Thoracic aorta (tissue), 2 donors: ENCODE results near the gene AK8. TPM values are rescaled to one million over a fixed set of nuclear protein-coding genes. Genes with fewer than 3 reads are reported as not detected.
"Not testable (repeated sequence)": the region's sequence is repeated elsewhere in the genome, so short reads cannot be mapped to it uniquely, and the experiment has no call there.

ENCODE experiments used
- ATAC-seq: fragments of 150-250 bp; one replicate; pipeline ENCODE4 v1.8.0; 2017; ENCODE audit warnings: low read depth; ENCODE audit not compliant: insufficient number of reproducible peaks, low FRiP score
- DNase-seq: peaks from one replicate; pipeline ENCODE4 v3.0.0-alpha.2; 2020; ENCODE audit warnings: low spot score
- H3K27ac ChIP-seq, 2 donors: fragments of 200-600 bp; sonication (generic); 1 replicate in 1 of 2; 2 replicates in 1 of 2; pipeline ENCODE4 v1.5.1; 2016; ENCODE audit warnings: mild to moderate bottlenecking in 2 of 2, moderate library complexity in 2 of 2
- H3K27me3 ChIP-seq: fragments of 200-600 bp; sonication (generic); replicated peaks from 2 replicates; pipeline ENCODE4 v1.6.0; 2016; ENCODE audit warnings: mild to moderate bottlenecking; ENCODE audit not compliant: insufficient read depth
- H3K36me3 ChIP-seq: fragments of 200-600 bp; sonication (generic); one replicate; pipeline ENCODE4 v1.5.1; 2016
- H3K4me1 ChIP-seq, 2 donors: fragments of 200-600 bp; sonication (generic); 1 replicate in 1 of 2; 2 replicates in 1 of 2; pipeline versions ENCODE4 v1.5.1 to v1.6.0; 2016; ENCODE audit warnings: low read depth in 2 of 2, mild to moderate bottlenecking in 1 of 2; ENCODE audit not compliant: control insufficient read depth in 1 of 2
- H3K4me3 ChIP-seq: fragments of 200-600 bp; sonication (generic); 2 replicates; pipeline ENCODE4 v1.5.1; 2016; ENCODE audit warnings: mild to moderate bottlenecking
- H3K9me3 ChIP-seq: fragments of 200-600 bp; sonication (generic); 2 replicates; pipeline ENCODE4 v1.5.1; 2016
- total RNA-seq, 2 donors: library from RNA; depleted of rRNA; stranded (reverse); fragments of >200 nt; gene quantifications; one replicate each; pipeline versions ENCODE4 v1.1.0 to v1.2.3, GENCODE V29; 2016
- TF ChIP-seq, protein P1 (sequence below): fragments of 200-600 bp; sonication (generic); IDR thresholded peaks from one replicate; pipeline ENCODE4 v1.5.1; 2019; ENCODE audit warnings: antibody characterized with exemption

AK8 gene
- total RNA-seq, 2 donors from 2014 or later: 0.42 to 0.54 TPM

DNA sequence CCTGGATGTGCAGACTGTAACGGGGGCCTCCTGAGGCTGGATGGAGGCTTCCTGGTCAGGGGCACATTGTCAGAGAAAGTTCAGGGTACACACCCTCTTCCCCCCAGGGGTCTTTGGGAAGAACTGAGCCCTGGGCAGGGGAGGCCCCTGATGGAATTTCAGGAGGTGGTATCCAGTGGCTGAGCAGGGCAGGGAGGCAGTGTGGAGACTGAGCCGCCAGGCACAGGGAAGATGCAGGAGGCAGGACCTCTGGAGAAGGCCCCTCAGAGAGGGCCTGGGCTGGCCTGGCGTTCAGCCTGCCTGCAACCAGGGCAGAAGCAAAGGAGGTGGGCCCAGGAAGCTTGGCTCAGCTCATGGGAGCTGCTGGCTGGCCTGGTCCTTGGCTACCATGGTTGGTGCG, 154.3 kb downstream of the AK8 start:
- ATAC-seq (no peak), DNase-seq (no peak)
- H3K4me1 ChIP-seq: no peaks in the 10 kb centered on the region
- H3K27me3 ChIP-seq: no peaks in the 10 kb centered on the region
- H3K27ac ChIP-seq: no peak overlapping the region
- H3K9me3 ChIP-seq: no peaks in the 10 kb centered on the region
- H3K4me3 ChIP-seq: no peak overlapping the region
- TF ChIP-seq, protein P1, sequence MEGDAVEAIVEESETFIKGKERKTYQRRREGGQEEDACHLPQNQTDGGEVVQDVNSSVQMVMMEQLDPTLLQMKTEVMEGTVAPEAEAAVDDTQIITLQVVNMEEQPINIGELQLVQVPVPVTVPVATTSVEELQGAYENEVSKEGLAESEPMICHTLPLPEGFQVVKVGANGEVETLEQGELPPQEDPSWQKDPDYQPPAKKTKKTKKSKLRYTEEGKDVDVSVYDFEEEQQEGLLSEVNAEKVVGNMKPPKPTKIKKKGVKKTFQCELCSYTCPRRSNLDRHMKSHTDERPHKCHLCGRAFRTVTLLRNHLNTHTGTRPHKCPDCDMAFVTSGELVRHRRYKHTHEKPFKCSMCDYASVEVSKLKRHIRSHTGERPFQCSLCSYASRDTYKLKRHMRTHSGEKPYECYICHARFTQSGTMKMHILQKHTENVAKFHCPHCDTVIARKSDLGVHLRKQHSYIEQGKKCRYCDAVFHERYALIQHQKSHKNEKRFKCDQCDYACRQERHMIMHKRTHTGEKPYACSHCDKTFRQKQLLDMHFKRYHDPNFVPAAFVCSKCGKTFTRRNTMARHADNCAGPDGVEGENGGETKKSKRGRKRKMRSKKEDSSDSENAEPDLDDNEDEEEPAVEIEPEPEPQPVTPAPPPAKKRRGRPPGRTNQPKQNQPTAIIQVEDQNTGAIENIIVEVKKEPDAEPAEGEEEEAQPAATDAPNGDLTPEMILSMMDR: no peak
- H3K36me3 ChIP-seq: no peaks in the 10 kb centered on the region

DNA sequence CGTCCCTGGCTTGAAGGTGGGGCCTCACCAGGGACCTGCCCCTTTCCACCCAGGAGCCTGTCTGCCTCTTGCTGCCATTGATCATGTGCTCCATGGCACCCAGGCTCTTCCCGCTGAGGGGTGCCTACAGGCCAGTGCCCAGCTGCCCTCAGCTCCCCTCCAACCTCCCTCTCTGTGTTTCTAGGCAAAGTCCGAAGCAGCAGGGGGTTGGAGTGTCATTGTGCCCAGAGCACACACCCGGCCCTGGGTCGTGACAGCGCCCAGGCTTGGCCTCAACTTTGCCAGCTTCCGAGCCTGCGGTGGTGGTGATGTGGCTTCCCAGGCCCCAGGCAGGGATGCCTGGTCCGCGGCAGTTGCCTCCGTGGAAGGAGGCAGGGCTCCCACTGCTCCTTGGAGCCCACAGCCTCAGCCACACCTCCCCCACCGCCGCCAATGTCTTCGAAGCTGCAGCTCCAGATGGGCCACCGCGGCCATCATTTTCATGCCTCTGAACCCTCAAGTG, 155.5 kb downstream of the AK8 start:
- ATAC-seq: no peak
- no peaks in the 10 kb centered on the region for H3K9me3 ChIP-seq
- H3K36me3 ChIP-seq: no peaks in the 10 kb centered on the region
- TF ChIP-seq, protein P1: no peak
- DNase-seq: no peak
- no peak overlapping the region for H3K27ac ChIP-seq
- H3K4me1 ChIP-seq: no peaks in the 10 kb centered on the region
- H3K4me3 ChIP-seq: no peak overlapping the region
- H3K27me3 ChIP-seq: no peaks in the 10 kb centered on the region

DNA sequence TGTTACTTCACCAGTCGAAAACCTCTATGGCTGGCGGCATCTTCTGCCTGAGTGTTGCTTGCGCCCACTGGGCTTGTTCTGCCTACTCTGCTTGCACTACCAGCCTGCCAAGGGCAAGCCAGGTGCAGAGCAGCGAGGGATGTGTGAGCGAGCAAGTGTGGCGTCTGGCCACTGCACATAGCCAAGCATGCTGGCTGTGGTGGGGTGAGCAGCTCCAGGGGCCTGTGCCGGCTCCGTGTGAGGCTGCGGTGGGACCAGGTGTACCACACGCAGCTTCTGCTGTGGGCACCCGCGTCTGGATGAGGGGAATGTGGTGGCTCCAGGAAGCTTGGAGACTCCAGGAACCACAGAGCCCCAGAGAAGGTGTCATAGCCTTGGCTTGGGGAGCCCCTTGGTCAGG, 156.4 kb downstream of the AK8 start:
- DNase-seq (no peak), ATAC-seq (no peak)
- Histone ChIP-seq H3K36me3 (no peaks in the 10 kb centered on the region), H3K9me3 (no peaks in the 10 kb centered on the region), H3K27me3 (no peaks in the 10 kb centered on the region), H3K4me3 (no peak overlapping the region), H3K4me1 (no peaks in the 10 kb centered on the region), H3K27ac (no peak overlapping the region)
- TF ChIP-seq, protein P1: no peak

DNA sequence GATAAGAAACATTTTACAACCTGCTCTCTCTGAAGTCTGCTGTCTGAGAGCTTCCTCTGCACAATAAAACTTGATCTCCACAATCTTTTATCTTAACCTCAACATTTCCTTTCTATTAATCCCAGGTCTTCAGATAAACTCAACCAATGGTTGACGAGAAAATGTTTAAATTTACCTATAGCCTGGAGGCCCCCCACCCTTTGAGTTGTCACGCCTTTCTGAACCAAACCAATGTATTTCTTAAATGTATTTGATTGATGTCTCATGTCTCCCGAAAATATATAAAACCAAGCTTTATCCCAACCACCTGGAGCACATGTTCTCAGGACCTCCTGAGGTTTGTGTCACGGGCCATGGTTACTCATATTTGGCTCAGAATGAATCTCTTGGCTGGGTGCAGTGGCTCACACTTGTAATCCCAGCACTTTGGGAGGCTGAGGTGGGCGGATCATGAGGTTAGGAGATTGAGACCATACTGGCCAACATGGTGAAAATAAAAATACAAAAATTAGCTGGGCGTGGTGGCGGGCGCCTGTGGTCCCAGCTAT, 159.6 kb downstream of the AK8 start:
- not testable (repeated sequence) for H3K4me1 ChIP-seq, DNase-seq, H3K9me3 ChIP-seq, H3K4me3 ChIP-seq, ATAC-seq, H3K27me3 ChIP-seq, H3K27ac ChIP-seq, H3K36me3 ChIP-seq

DNA sequence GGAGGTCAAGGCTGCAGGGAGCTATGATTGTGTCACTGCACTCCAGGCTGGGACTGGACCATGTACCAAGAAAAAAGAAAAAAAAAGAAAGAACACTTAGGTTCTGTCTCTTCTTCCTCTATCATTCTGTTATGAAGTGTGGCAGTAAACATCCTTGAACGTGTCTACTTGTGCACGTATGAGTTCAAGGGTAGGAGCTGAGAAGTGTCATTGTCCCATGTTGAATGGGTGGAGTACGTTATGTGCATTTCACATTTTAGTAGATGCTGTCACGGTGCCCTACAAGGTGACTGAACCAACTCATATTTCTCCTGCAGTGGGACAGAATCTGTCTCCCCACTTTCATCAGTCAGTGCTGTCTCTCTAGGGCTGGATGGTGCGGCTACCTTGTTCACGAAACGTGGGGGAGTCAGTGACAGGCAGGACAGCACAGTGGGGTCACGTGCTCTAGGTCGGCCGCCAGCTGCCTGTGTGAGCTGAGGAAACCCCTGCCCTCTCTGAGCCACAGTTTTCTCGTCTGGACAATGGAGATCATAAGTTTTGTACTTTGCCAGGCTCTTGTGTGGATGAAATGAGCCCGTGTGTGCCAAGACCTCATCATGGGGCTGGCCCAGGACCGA, 160.6 kb downstream of the AK8 start:
- TF ChIP-seq, protein P1: no peak

More for the DNA sequence above, 160.6 kb downstream of the AK8 start:
- Histone ChIP-seq H3K4me3 (no peak overlapping the region), H3K27me3 (no peaks in the 10 kb centered on the region), H3K27ac (no peak overlapping the region), H3K9me3 (no peaks in the 10 kb centered on the region), H3K4me1 (no peaks in the 10 kb centered on the region), H3K36me3 (no peaks in the 10 kb centered on the region)
- ATAC-seq (no peak), DNase-seq (no peak)
